Stimulated activated CD4-positive, alpha-beta T cell treated with anti-CD3 and anti-CD28 coated beads, Interleukin-4, amount 100 ng/mL, for 24 hours (primary cell): Measurements from ENCODE around the gene BCAS3.
"Not testable (repeated sequence)": the region's sequence is repeated elsewhere in the genome, so short reads cannot be mapped to it uniquely, and the experiment has no call there.

ENCODE experiments used
- DNase-seq: peaks from one replicate; pipeline ENCODE4 v3.0.0-alpha.2; 2020

BCAS3 gene

DNA sequence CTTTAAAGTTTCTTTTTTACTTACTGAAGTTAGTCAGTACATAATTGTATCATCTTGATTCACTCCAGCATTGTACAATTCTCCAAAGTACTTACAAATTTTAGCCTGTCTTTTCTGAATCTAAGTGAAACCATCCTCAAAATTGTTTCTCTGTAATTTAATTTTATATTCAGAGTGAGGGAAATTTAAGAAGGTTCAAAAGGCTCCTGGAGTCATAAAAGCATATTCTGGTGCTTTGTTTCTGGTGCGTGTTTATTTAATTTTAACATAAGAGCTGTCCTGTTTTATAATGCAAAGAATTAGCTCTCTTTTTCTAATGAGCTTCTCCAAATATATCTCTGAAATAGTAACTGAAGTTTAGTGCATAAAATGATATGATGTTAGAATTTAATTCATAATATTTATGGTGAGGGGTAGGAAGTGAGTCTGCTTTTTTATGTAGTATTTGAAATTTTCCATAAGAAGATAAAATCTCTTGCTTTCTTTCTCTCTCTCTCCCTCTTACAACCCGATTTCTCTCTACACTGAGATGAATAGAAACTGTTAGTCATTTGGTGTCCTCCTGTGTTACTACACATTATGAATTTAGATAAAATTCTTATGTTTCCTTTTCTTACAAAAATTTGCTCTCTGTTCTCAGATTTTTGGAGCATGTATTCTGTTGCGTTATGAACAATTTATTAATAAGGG is 339.8 kb downstream of the BCAS3 start:
- DNase-seq = no peak

DNA sequence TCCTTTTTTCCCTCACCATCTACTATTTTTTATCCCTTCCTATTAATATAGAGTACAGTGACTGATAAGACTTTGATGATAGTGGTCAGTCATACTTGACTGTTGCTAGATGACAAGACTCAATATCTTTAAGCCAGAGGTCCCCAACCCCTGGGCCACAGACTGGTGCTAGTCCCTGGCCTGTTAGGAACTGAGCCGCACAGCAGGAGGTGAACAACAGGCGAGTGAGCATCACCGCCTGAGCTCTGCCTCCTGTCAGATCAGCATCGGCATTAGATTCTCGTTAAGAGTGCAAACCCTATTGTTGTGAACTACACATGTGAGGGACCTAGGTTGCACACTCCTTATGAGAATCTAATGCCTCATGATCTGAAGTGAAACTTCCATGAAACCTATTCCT is 341.3 kb downstream of the BCAS3 start:
- no peak for DNase-seq

DNA sequence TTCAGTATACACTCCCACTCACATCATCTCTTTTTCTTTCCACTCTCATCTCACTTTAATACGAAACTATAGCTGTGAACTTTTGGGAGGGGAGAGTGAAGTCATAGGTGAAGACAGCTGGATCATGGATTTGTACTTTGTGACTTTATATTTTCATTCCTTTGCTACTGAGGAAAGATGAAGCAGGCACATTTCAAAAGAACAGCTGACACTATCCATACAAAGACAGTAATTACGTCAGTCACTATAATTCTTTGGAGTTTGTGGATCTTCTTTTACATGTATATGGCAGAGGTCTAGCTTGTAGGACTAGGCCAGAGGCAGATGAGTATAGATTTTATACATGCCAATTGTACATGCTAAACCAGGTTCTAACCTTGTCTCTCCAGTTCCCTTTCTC is 346.3 kb downstream of the BCAS3 start:
- DNase-seq = no peak

GRCh38 chr17:61026818-61027217 is 349.2 kb downstream of the BCAS3 start:
- no peak for DNase-seq

GRCh38 chr17:61029181-61029580 is 351.5 kb downstream of the BCAS3 start:
- DNase-seq = no peak

DNA sequence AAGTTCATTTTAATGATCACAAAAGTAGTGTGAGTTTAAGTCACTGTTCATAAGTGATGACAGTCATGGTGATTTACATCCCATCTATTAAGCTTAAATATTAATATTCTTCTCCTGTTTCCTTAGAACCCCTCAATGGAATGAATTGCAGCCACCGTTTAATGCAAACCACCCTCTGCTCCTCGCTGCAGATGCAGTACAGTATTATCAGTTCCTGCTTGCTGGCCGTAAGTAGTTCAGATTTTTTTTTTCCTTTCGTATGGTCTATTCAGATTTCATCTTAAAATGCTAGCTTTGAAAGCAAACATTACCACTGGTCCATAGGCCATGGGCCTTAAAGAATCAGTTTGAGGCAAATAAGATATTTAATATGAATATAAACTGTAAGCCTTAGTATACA is 363.0 kb downstream of the BCAS3 start:
- no peak for DNase-seq

GRCh38 chr17:61042348-61042747 is 364.7 kb downstream of the BCAS3 start:
- not testable (repeated sequence) for DNase-seq

DNA sequence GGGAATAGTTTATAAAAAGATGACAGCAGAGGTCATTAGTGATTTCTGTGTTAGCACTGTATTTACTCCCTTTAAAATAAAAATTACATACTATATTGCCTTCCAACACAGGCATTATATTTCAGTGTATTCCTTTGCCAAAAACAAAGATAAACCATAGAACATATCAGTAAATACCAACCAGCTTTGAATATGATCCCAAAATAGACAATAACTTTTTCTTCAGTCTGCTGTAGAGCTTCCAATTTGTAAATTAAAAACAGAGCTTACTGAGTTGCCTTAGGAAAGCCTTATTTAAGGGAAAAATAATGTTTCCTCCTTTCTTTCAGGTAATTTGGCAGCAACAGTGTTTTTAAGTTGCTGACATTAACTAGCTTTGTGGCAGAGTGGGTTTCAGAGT is 369.9 kb downstream of the BCAS3 start:
- DNase-seq = no peak

GRCh38 chr17:61048376-61049106 is 370.9 kb downstream of the BCAS3 start:
- DNase-seq = no peak

DNA sequence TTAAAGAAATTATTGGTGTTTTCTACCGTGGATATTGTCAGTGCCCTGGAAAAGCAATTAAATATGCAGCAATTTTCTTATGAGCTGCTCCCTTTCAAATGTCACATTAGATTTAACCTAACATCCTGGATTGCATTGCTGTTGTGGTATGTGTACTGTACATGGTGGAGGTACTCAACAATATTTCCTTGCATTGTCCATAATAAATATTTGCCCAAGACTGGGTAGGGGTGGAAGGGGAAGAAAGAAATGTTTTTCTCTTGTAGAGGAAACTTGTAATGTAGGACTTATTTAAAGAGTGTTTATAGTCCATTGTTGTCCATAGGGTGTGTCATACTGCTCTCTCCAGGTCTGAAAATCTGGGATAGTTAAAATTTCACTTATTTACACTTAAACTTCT is 375.8 kb downstream of the BCAS3 start:
- no peak for DNase-seq

DNA sequence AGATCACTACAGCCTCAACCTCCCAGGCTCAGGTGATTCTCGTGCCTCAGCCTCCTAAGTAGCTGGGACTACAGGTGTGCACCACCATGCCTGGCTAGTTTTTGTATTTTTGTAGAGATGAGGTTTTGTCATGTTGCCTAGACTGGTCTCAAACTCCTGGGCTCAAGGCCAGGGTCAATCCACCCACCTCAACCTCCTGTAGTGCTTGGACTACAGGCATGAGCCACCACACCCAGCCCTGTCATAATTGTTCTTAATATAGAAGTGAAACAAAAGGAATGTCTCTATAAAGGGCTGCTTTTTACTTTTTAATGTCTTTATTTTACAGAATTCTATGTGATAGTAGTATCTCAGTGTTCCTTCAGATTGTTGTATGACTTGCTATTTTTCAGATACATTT is 376.8 kb downstream of the BCAS3 start:
- no peak for DNase-seq

DNA sequence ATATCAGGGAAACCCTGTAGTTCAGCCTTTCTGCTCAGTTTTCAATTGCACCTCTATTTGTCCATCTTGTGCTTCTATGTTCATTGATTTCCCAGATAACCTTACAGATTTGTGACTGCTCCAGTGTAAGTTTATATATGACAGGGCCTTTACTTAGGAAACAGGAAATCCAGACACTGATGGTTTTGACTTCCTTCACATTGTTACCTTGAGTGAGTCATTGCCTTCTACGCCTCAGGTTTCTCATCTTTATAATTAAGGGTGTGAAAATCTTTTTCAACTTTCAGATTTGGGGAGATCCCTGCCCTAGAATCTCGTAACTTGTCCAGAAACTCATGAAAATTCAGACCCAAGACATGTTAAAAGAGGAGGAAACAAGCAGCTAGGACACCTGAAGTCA is 379.6 kb downstream of the BCAS3 start:
- no peak for DNase-seq

DNA sequence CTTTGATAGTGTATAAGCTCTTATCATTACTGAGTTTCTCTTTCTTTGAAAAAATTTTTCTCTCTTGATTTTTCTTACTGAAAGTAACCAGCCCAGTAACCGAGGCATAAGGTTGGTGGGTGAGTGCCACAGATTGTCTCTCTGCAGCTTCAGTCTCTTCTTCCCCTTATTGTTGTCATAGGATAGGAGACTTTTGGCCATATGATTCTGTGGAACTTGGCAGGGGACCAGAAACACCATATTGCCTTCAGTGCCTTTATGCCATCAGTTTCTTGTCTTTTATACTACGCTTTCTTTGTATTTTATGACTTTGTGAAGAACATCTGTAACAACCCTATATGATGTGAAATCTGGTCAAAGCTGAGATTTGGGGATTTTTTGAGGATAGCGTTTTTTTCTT is 380.4 kb downstream of the BCAS3 start:
- no peak for DNase-seq

DNA sequence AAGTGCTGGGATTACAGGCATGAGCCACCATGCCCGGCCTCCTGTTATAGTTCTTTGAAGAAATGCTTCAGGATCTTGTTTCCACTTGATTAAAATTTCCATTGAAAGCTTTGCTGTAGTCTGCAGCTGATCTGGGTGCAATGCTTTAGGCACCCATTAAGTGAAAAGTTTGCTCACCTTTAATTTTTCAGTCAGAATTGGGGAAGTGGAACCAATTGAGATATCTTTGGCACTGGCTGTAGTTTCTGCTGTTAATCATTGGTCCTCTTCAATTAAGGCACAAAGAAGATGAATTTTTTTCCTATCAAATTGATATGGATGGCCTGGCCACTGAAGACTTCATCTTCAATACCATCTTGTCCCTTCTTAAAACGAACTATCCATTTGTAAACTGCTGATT is 385.9 kb downstream of the BCAS3 start:
- DNase-seq = no peak

DNA sequence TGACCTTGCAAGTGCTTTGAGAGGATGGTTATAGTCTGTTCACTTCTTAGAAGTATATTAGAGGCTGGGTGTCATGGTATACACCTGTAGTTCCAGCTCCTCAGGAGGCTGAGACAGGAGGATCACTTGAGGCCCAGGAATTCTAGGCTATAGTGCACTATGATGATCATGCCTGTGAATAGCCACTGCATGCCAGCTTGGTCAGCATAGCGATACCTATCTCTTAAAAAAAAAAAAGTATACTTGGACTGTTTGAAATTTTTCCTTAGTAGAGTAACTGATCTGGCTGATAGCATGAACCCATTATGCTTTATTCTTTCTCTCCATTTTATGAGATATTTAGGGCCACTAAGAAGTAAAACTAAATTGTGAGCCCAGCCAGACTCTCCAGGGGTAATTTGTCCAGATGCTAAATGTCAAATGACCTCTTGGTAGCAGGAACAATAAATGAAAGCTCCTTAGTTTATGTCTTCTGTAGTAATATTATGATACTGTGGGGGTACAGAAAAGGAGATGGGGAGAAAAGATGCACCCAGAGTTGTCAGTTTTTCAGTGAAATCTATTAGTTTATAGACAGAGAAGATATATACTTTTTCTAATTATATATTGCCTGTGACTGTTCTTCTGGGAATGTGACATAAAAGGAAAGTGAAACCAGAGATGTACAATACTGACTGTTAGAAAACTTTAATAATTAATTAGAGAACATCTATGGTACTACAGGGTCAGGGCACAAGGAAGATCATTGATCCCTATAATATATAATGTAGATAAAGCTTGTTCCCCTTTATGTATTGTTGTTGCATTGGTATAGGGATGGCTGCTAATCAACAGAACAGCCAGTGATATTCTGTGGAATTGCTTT is 386.7 kb downstream of the BCAS3 start:
- no peak for DNase-seq

- no peak for DNase-seq
Measured at GRCh38 chr17:61065263-61065773, 387.7 kb downstream of the BCAS3 start.

DNA sequence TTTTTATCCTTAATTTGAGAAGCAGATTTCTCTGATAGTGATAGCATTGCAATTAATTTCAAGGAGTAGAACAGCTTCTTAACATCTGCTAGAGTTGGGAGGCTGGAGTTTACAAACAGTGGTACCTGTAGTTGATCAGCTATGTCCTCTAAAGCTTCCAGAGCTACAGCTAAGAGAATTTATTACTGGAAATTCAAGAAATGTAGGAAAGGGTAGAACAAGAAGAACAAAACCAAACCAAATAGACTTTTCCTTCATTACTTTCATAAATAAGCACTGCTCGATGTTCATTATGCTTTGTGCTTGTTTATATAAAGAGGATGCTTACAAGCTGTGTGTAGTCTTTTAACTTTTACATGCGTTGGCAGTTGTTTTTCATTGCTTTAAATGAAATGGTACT is 388.4 kb downstream of the BCAS3 start:
- no peak for DNase-seq

DNA sequence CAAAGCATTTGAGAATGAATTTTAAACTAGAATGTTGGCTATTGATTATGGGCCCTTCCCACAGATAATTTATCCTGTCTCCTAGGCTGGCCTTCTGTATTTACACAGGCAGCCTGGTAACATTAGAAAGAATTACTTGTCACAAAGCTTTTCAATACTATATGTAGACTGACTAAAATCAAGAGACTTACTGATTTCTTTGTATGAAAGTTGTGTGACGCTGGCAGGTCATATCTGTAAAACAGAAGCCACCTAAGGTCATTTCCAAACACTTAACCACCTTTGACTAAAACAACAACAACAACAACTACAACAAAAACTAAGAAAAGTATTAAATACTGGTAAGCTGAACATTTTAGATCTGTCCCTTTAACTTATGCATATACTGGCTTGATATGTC is 393.0 kb downstream of the BCAS3 start:
- no peak for DNase-seq

GRCh38 chr17:61072648-61073047 is 395.0 kb downstream of the BCAS3 start:
- no peak for DNase-seq

- DNase-seq = no peak
Measured at GRCh38 chr17:61073131-61073530, 395.5 kb downstream of the BCAS3 start.

DNA sequence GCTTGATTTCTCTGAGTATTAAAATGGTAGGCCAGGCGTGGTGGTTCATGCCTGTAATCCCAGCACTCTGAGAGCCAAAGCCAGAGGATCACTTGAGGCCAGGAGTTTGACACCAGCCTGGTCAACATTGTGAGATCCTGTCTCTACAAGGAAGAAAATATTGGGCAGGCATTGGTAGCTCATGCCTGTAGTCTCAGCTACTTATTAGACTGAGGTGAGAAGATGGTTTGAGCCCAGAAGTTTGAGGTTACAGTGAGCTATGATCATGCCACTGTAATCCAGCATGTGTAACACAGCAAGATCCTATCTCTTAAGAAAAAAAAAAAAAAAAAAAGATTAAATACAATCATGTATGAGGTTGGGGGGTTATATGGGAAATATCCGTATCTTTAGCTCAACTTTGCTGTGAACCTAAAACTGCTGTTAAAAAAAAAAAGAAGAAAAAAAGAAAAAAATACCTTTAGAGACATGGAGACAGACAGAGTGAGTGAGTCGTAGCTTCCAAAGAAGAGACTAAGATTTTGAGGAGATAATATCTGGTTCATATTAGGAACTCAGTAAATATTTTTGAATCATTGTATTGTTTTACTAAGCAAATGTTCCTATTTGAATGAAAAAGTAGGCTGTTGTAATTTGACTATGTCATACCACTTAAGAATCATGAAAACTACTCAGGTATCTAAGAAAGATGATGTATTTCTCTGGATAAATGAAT is 396.3 kb downstream of the BCAS3 start:
- no peak for DNase-seq

GRCh38 chr17:61075988-61076387 is 398.3 kb downstream of the BCAS3 start:
- no peak for DNase-seq

DNA sequence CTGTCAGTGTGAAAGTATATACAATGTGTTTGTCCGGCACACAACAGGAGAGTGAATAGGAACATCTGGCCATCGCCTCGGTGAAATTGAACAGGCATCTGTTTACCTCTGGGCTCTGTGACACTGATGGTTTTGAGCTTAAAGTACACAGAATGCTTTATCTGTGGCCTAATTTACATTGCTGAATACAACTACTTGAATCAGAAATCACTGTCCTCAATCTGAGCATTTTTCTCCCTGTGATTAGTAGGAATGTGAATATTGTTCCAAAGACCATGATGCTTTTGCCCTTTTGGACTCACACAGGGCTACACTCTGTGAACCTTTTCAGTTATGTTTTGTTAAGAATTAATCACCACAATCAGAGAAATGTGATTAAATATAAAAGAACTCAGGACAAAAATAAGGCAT is 399.0 kb downstream of the BCAS3 start:
- DNase-seq = no peak
